ENCODE results near the gene SMPD3. TPM values are rescaled to one million over a fixed set of nuclear protein-coding genes. Genes with fewer than 3 reads are reported as not detected.

SMPD3 gene
- total and polyA plus RNA-seq, 10 donors = 0.66 to 6.5 (median 1.9) TPM

DNA sequence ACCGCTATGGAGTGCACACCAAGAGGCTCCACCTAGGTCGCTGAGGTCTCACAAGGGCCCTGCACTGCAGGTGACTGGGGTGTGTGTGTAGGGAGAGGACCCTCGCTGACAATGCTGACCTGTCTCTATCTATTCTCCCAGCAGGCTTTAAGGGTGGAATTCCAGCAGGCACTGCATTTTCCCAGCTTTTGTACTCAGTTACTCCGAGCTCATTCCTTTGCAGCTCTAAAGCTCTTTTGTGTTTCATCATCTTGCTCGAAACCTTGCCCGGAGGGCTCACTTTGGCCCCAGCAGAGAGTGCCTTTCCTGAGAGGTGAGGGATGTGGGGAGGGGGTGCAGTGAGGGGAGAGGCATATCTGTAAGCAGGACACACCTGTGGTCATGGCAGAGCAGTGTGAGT lies 39.3 kb downstream of the SMPD3 start:
- 64 to 82% (median 68%) methylated on average over 6 of the region's 6 CpGs for WGBS, 5 donors

GRCh38 chr16:68408428-68408827 lies 39.9 kb downstream of the SMPD3 start:
- H3K27me3 ChIP-seq (replicated peaks in 1 of 7) = peaks cover 0 to 22% (median 0%) of the 10 kb centered on the region in 7 donors
- H3K27ac ChIP-seq = no peak overlapping the region
- TF ChIP-seq POLR2A (IDR thresholded peaks at IDR 0.05) (no peak), POLR2AphosphoS5 (IDR thresholded peaks at IDR 0.05) (no peak)
- TF ChIP-seq, protein P1, sequence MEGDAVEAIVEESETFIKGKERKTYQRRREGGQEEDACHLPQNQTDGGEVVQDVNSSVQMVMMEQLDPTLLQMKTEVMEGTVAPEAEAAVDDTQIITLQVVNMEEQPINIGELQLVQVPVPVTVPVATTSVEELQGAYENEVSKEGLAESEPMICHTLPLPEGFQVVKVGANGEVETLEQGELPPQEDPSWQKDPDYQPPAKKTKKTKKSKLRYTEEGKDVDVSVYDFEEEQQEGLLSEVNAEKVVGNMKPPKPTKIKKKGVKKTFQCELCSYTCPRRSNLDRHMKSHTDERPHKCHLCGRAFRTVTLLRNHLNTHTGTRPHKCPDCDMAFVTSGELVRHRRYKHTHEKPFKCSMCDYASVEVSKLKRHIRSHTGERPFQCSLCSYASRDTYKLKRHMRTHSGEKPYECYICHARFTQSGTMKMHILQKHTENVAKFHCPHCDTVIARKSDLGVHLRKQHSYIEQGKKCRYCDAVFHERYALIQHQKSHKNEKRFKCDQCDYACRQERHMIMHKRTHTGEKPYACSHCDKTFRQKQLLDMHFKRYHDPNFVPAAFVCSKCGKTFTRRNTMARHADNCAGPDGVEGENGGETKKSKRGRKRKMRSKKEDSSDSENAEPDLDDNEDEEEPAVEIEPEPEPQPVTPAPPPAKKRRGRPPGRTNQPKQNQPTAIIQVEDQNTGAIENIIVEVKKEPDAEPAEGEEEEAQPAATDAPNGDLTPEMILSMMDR (IDR thresholded peaks at IDR 0.05 in 8 of 11, conservative IDR thresholded peaks at IDR 0.05 in 3 of 11) = no peak
- peak; percentile 4 for DNase-seq
- H3K36me3 ChIP-seq = no peaks in the 10 kb centered on the region
- WGBS, 5 donors = 70 to 96% (median 81%) methylated on average over 1 of the region's 1 CpG
- no peaks in the 10 kb centered on the region for H3K4me1 ChIP-seq
- H3K4me3 ChIP-seq = no peak overlapping the region
- no peaks in the 10 kb centered on the region for H3K9me3 ChIP-seq
- intact Hi-C loops (cut with DNase I; ENCODE audit: low total_unique reads) = no loop called here

More for the DNA sequence above, 39.3 kb downstream of the SMPD3 start:
- peaks cover 0 to 22% (median 0%) of the 10 kb centered on the region in 7 donors for H3K27me3 ChIP-seq (replicated peaks in 1 of 7)
- H3K4me1 ChIP-seq = no peaks in the 10 kb centered on the region
- H3K27ac ChIP-seq = no peak overlapping the region
- no peak for TF ChIP-seq POLR2A (IDR thresholded peaks at IDR 0.05)
- DNase-seq = peak; percentile 45
- H3K36me3 ChIP-seq = no peaks in the 10 kb centered on the region
- H3K9me3 ChIP-seq = no peaks in the 10 kb centered on the region
- H3K4me3 ChIP-seq = no peak overlapping the region
- intact Hi-C loops (cut with DNase I; ENCODE audit: low total_unique reads) = no loop called here

DNA sequence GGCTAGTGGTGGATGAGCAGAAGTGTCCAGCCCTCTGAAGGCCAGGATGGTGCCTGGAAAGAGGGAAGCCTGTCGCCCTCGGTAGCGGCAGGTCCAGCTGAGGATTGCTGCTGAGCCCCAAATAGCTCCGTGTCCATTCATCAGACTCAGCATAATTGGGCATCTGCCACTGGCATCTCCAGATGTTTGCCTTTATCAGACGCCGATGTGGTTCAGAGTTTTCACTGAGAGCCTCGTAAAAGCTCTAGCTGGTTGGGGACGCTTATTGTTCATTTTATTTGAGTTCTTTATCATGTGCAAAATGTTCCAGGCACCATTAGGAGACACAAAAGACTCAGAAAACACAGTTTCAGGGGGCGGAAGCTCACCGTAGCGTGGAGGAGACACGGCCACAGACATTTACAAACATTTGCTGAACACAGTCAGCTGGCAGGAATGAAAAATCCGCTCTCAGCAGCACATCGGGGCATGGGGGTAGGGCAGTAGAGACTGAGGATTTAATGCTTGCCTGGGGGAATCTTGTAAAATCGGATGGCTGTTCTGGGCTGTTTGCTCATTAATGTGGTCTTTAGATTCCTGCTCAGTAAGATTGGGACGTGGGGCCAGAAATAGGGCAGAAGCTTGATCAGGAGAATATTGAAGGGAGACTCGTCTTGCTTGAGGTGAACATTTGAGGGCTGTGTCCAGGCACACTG lies 41.7 kb downstream of the SMPD3 start:
- TF ChIP-seq POLR2AphosphoS5 (IDR thresholded peaks at IDR 0.05) (no peak), POLR2A (IDR thresholded peaks at IDR 0.05) (no peak)
- TF ChIP-seq, protein P1 (IDR thresholded peaks at IDR 0.05 in 8 of 11, conservative IDR thresholded peaks at IDR 0.05 in 3 of 11) = no peak
- 75 to 86% (median 82%) methylated on average over 17 of the region's 17 CpGs for WGBS, 5 donors

GRCh38 chr16:68404736-68405345 lies 43.5 kb downstream of the SMPD3 start:
- H3K9me3 ChIP-seq = no peaks in the 10 kb centered on the region
- peaks cover 0 to 20% (median 0%) of the 10 kb centered on the region in 7 donors for H3K27me3 ChIP-seq (replicated peaks in 1 of 7)
- intact Hi-C loops (cut with DNase I; ENCODE audit: low total_unique reads) = no loop called here
- no peak for TF ChIP-seq POLR2AphosphoS5 (IDR thresholded peaks at IDR 0.05)
- TF ChIP-seq, protein P1 (IDR thresholded peaks at IDR 0.05 in 8 of 11, conservative IDR thresholded peaks at IDR 0.05 in 3 of 11) = no peak
- no peak for TF ChIP-seq POLR2A (IDR thresholded peaks at IDR 0.05)
- whole genome bisulfite sequencing, 5 donors = 73 to 90% (median 77%) methylated on average over 8 of the region's 8 CpGs
- peak; percentile 15 for DNase-seq
- no peak overlapping the region for H3K27ac ChIP-seq
- no peaks in the 10 kb centered on the region for H3K4me1 ChIP-seq
- H3K4me3 ChIP-seq = no peak overlapping the region
- H3K36me3 ChIP-seq = no peaks in the 10 kb centered on the region

More for the DNA sequence above, 41.7 kb downstream of the SMPD3 start:
- DNase-seq = peak; percentile 35
- Histone ChIP-seq H3K27me3 (replicated peaks in 1 of 7) (peaks cover 0 to 22% (median 0%) of the 10 kb centered on the region in 7 donors), H3K4me3 (no peak overlapping the region), H3K9me3 (no peaks in the 10 kb centered on the region), H3K4me1 (no peaks in the 10 kb centered on the region), H3K36me3 (no peaks in the 10 kb centered on the region), H3K27ac (no peak overlapping the region)
- intact Hi-C loops (cut with DNase I; ENCODE audit: low total_unique reads) = no loop called here

Data from spleen (tissue), 11 donors.